Measurements from ENCODE around the gene HS3ST6. TPM values are rescaled to one million over a fixed set of nuclear protein-coding genes. Genes with fewer than 3 reads are reported as not detected.

Gene HS3ST6
- total RNA-seq, 1 experiment from 2014 or later: not detected

GRCh38 chr16:1961651-1962067 lies 43.4 kb upstream of the HS3ST6 start:
- no peak for DNase-seq
- peaks cover 8% of the 10 kb centered on the region for H3K36me3 ChIP-seq (ENCODE audit: control insufficient read depth, insufficient read depth, low read length)
- CTCF ChIA-PET: no interaction called here
- Mint-ChIP-seq H3K27ac (ENCODE audit: unreplicated experiment) (no peak overlapping the region), H3K9me3 (ENCODE audit: unreplicated experiment) (no peaks in the 10 kb centered on the region), H3K4me1 (ENCODE audit: low read depth, unreplicated experiment) (peaks cover 22% of the 10 kb centered on the region), H3K36me3 (ENCODE audit: insufficient read depth, unreplicated experiment) (peaks cover 69% of the 10 kb centered on the region), H3K4me3 (ENCODE audit: unreplicated experiment) (peak overlapping the region; percentile 89), H3K27me3 (ENCODE audit: insufficient read depth, unreplicated experiment) (no peaks in the 10 kb centered on the region)
- intact Hi-C loops (cut with micrococcal nuclease; ENCODE audit: unreplicated experiment): no loop called here
- H3K27me3 ChIP-seq (replicated peaks; ENCODE audit: control insufficient read depth, insufficient read depth, low read length): no peaks in the 10 kb centered on the region
- no peak for TF ChIP-seq CTCF (IDR thresholded peaks at IDR 0.05; ENCODE audit: insufficient read depth in 1 of 2, low read depth in 1 of 2, low read length in 1 of 2, severe bottlenecking in 1 of 2, unreplicated experiment in 1 of 2)
- H3K4me3 ChIP-seq (ENCODE audit: low read depth, low read length): no peak overlapping the region
- no peaks in the 10 kb centered on the region for H3K9me3 ChIP-seq
- peaks cover 17% of the 10 kb centered on the region for H3K4me1 ChIP-seq
- POLR2A ChIA-PET: interaction anchor here (1.3 kb wide), 1 partner anchor 179 kb away, joined by 3 read pairs; the partner anchor contains the start of genes NUBP2 and SPSB3
- no TSS peak for BruUV-seq (replicated peaks)

GRCh38 chr16:1960665-1961630 lies 42.7 kb upstream of the HS3ST6 start:
- peaks cover 69% of the 10 kb centered on the region for H3K36me3 Mint-ChIP-seq (ENCODE audit: insufficient read depth, unreplicated experiment)
- H3K27me3 ChIP-seq (replicated peaks; ENCODE audit: control insufficient read depth, insufficient read depth, low read length): no peaks in the 10 kb centered on the region
- BruUV-seq (replicated peaks): TSS peak; percentile 23
- peaks cover 8% of the 10 kb centered on the region for H3K36me3 ChIP-seq (ENCODE audit: control insufficient read depth, insufficient read depth, low read length)
- peak overlapping the region; percentile 89 for H3K4me3 Mint-ChIP-seq (ENCODE audit: unreplicated experiment)
- peaks cover 17% of the 10 kb centered on the region for H3K4me1 ChIP-seq
- no peak for TF ChIP-seq CTCF (IDR thresholded peaks at IDR 0.05; ENCODE audit: insufficient read depth in 1 of 2, low read depth in 1 of 2, low read length in 1 of 2, severe bottlenecking in 1 of 2, unreplicated experiment in 1 of 2)
- H3K27ac Mint-ChIP-seq (ENCODE audit: unreplicated experiment): peak overlapping the region; percentile 87
- peaks cover 22% of the 10 kb centered on the region for H3K4me1 Mint-ChIP-seq (ENCODE audit: low read depth, unreplicated experiment)
- intact Hi-C loops (cut with micrococcal nuclease; ENCODE audit: unreplicated experiment): no loop called here
- no peaks in the 10 kb centered on the region for H3K9me3 Mint-ChIP-seq (ENCODE audit: unreplicated experiment)
- POLR2A ChIA-PET: interaction anchor here (0.6 to 1.3 kb wide), 5 partner anchors 11 to 195 kb away, joined by 3 to 7 read pairs (median 3); partner anchors contain the start of genes MSRB1, NUBP2, SPSB3 and TRAF7
- CTCF ChIA-PET: no interaction called here
- no peaks in the 10 kb centered on the region for H3K9me3 ChIP-seq
- DNase-seq: peak; percentile 43 to 70
- H3K27me3 Mint-ChIP-seq (ENCODE audit: insufficient read depth, unreplicated experiment): no peaks in the 10 kb centered on the region
- H3K4me3 ChIP-seq (ENCODE audit: low read depth, low read length): peak overlapping the region; percentile 76

- Histone ChIP-seq H3K4me1 (peaks cover 17% of the 10 kb centered on the region), H3K36me3 (ENCODE audit: control insufficient read depth, insufficient read depth, low read length) (peaks cover 8% of the 10 kb centered on the region), H3K27me3 (replicated peaks; ENCODE audit: control insufficient read depth, insufficient read depth, low read length) (no peaks in the 10 kb centered on the region), H3K9me3 (no peaks in the 10 kb centered on the region), H3K4me3 (ENCODE audit: low read depth, low read length) (peak within 1 kb of the TSS; percentile 76)
- H3K4me3 Mint-ChIP-seq (ENCODE audit: unreplicated experiment): peak within 1 kb of the TSS; percentile 89
- DNase-seq: peak; percentile 92 to 96
- no peaks in the 10 kb centered on the region for H3K9me3 Mint-ChIP-seq (ENCODE audit: unreplicated experiment)
- no peaks in the 10 kb centered on the region for H3K27me3 Mint-ChIP-seq (ENCODE audit: insufficient read depth, unreplicated experiment)
- intact Hi-C loops (cut with micrococcal nuclease; ENCODE audit: unreplicated experiment): no loop called here
- H3K4me1 Mint-ChIP-seq (ENCODE audit: low read depth, unreplicated experiment): peaks cover 22% of the 10 kb centered on the region
- peaks cover 54% of the 10 kb centered on the region for H3K36me3 Mint-ChIP-seq (ENCODE audit: insufficient read depth, unreplicated experiment)
- TF ChIP-seq CTCF (IDR thresholded peaks at IDR 0.05; ENCODE audit: insufficient read depth in 1 of 2, low read depth in 1 of 2, low read length in 1 of 2, severe bottlenecking in 1 of 2, unreplicated experiment in 1 of 2): peak; percentile 46 to 49
- CTCF ChIA-PET: interaction anchor here (1.2 kb wide), 1 partner anchor 18 kb away, joined by 3 read pairs; no protein-coding TSS in a partner anchor
- no TSS peak for BruUV-seq (replicated peaks)
- POLR2A ChIA-PET: no interaction called here
- peak within 1 kb of the TSS; percentile 87 for H3K27ac Mint-ChIP-seq (ENCODE audit: unreplicated experiment)
Measured at GRCh38 chr16:1959269-1960039, 41.2 kb upstream of the HS3ST6 start, which contains the start of gene NDUFB10. Gene NDUFB10 (plus strand): TSS chr16:1959538. CDS start chr16:1959625, 87 bp downstream.

Measured in Caco-2 (cell line).